HepG2 (cell line): ENCODE data around the gene PLCG2. TPM values are rescaled to one million over a fixed set of nuclear protein-coding genes. Genes with fewer than 3 reads are reported as not detected.

Source experiments
- ATAC-seq: fragments of 200-7000 bp; cut with Tn5 transposase; 3 replicates; pipeline ENCODE4 v1.9.1; 2020; ENCODE audit warnings: mild to moderate bottlenecking, moderate library complexity
- BruUV-seq: library from RNA; stranded (reverse); fragments of 400-500 nt; replicated peaks from 2 replicates; lab custom pipeline; 2021; lab: Mats Ljungman, UMichigan
- CTCF ChIA-PET: fragments of 300-600 bp; formaldehyde crosslinking; extraction: SDS; loops from one replicate; lab custom pipeline; 2021; ENCODE audit warnings: low total read pairs, inconsistent platforms, low intra/inter-chr PET ratio; lab: Yijun Ruan, JAX
- POLR2A ChIA-PET: fragments of 350-600 bp; sonication (Branson Sonifier 250); formaldehyde crosslinking; loops from one replicate; lab custom pipeline; 2020; ENCODE audit warnings: antibody characterized with exemption, inconsistent platforms; lab: Yijun Ruan, JAX
- DNase-seq: peaks from one replicate; pipeline ENCODE4 v3.0.0-alpha.2; 2015; ENCODE audit warnings: low spot score
- FAIRE-seq: peaks from 3 replicates; lab custom pipeline; 2011; peaks lifted over from hg19 to GRCh38; lab: Jason Lieb, UNC
- H2AFZ ChIP-seq: one replicate; pipeline ENCODE4 v1.6.1; 2011; ENCODE audit warnings: low read length, inconsistent platforms
- H3K27ac ChIP-seq: fragments of 300-600 bp; 3 replicates; pipeline ENCODE4 v1.8.0; 2011; ENCODE audit warnings: mixed run types, mild to moderate bottlenecking, mixed read lengths, low read length, inconsistent platforms; ENCODE audit not compliant: insufficient read depth; ENCODE audit errors: extremely low read length
- H3K27me3 ChIP-seq, 2 experiments: fragments of 200-600 bp in 1 of 2; 2 replicates in 1 of 2; 3 replicates in 1 of 2; pipeline versions ENCODE4 v1.6.0 to v1.8.0; 2011; ENCODE audit warnings: low read length in 2 of 2, mild to moderate bottlenecking in 2 of 2, moderate library complexity in 2 of 2, inconsistent platforms in 1 of 2; ENCODE audit not compliant: insufficient read depth in 2 of 2, control insufficient read depth in 1 of 2
- H3K36me3 ChIP-seq, 2 experiments: fragments of 200-600 bp in 1 of 2; replicated peaks in 1 of 2; 2 replicates in 1 of 2; 3 replicates in 1 of 2; pipeline versions ENCODE4 v1.5.1 to v1.8.0; 2011; ENCODE audit warnings: low read length in 2 of 2, inconsistent platforms in 1 of 2; ENCODE audit not compliant: insufficient read depth in 2 of 2, control insufficient read depth in 1 of 2
- H3K4me1 ChIP-seq: 2 replicates; pipeline ENCODE4 v1.5.1; 2012; ENCODE audit warnings: low read length, inconsistent platforms; ENCODE audit not compliant: insufficient read depth
- H3K4me2 ChIP-seq: 2 replicates; pipeline ENCODE4 v1.6.0; 2011; ENCODE audit warnings: low read depth, low read length, inconsistent platforms
- H3K4me3 ChIP-seq, 3 experiments: fragments of 200-600 bp in 1 of 3; sonication (generic), shearing (Covaris generic) in 1 of 3; replicated peaks in 1 of 3; 2 replicates each; pipeline ENCODE4 v1.5.1; 2011 to 2016; ENCODE audit warnings: low read length in 3 of 3, inconsistent platforms in 2 of 3, low read depth in 2 of 3, mild to moderate bottlenecking in 2 of 3, control low read depth in 1 of 3, mixed read lengths in 1 of 3; ENCODE audit not compliant: insufficient read depth in 1 of 3
- H3K79me2 ChIP-seq: one replicate; pipeline ENCODE4 v1.6.1; 2011; ENCODE audit warnings: low read length, inconsistent platforms; ENCODE audit not compliant: insufficient read depth
- H3K9ac ChIP-seq: 2 replicates; pipeline ENCODE4 v1.6.0; 2011; ENCODE audit warnings: mild to moderate bottlenecking, low read depth, low read length, inconsistent platforms; ENCODE audit not compliant: insufficient read depth
- H3K9me3 ChIP-seq: 2 replicates; pipeline ENCODE4 v1.5.1; 2012; ENCODE audit warnings: mild to moderate bottlenecking, low read length
- H4K20me1 ChIP-seq: 2 replicates; pipeline ENCODE4 v1.6.0; 2011; ENCODE audit warnings: inconsistent platforms, mild to moderate bottlenecking, low read length, moderate library complexity; ENCODE audit not compliant: insufficient read depth
- CC2D1A ChIP-seq: sonication (generic); formaldehyde crosslinking; IDR thresholded peaks from 2 replicates; pipeline ENCODE4 v1.8.1; 2023; ENCODE audit warnings: mild to moderate bottlenecking, missing genetic modification reagents
- FOSL2 ChIP-seq: sonication (generic); formaldehyde crosslinking; IDR thresholded peaks from 2 replicates; pipeline ENCODE4 v1.4.0; 2020; ENCODE audit warnings: missing genetic modification reagents
- HDAC1 ChIP-seq: sonication (generic); formaldehyde crosslinking; IDR thresholded peaks from 2 replicates; pipeline ENCODE4 v1.5.1; 2020; ENCODE audit warnings: mild to moderate bottlenecking, missing genetic modification reagents
- NCOA2 ChIP-seq: sonication (generic); formaldehyde crosslinking; IDR thresholded peaks from 2 replicates; pipeline ENCODE4 v1.8.0; 2022; ENCODE audit warnings: inconsistent platforms
- ZBTB20 ChIP-seq: sonication (generic); formaldehyde crosslinking; IDR thresholded peaks from 2 replicates; pipeline ENCODE4 v1.8.1; 2023; ENCODE audit warnings: missing genetic modification reagents, low read depth, mild to moderate bottlenecking, borderline replicate concordance
- ZNF383 ChIP-seq: sonication (generic); formaldehyde crosslinking; IDR thresholded peaks from 2 replicates; pipeline ENCODE4 v1.4.0; 2020; ENCODE audit warnings: missing genetic modification reagents, mild to moderate bottlenecking, borderline replicate concordance
- WGBS: methylation state at CpG from one replicate; pipeline ENCODE4 v1.1.6; 2017; ENCODE audit warnings: low lambda C conversion rate; 5-methylcytosine and 5-hydroxymethylcytosine counted together
- in situ Hi-C: cut with HindIII; loops from 2 replicates; pipeline ENCODE4 v1.10.0; 2017; ENCODE audit warnings: low pct_unique_long_range_greater_than_20kb; ENCODE audit not compliant: extremely low pct_ligation_motif_present
- intact Hi-C: fragments of 100-400 bp; cut with micrococcal nuclease; formaldehyde crosslinking; loops from one replicate; pipeline ENCODE4 v1.10.0; 2022; ENCODE audit not compliant: unreplicated experiment
- polyA plus RNA-seq, 8 experiments: library from polyadenylated mRNA; depleted of rRNA in 3 of 8; stranded (reverse) in 7 of 8; unstranded in 1 of 8; fragments of >200 nt; fragmentation: Illumina TruSeq in 4 of 8; extraction: Trizol in 4 of 8; gene quantifications; 2 replicates each; pipeline versions ENCODE4 v1.2.1 to v1.2.3, GENCODE V29; 2011 to 2016; ENCODE audit warnings: low read depth in 4 of 8, missing spikeins in 1 of 8, mixed read lengths in 1 of 8; ENCODE audit not compliant: insufficient read depth in 1 of 8
- total RNA-seq, 5 experiments: library from RNA; depleted of rRNA; stranded (reverse); fragments of >200 nt; fragmentation: Illumina TruSeq; extraction: Trizol; gene quantifications; 2 replicates each; pipeline ENCODE4 v1.2.3, GENCODE V29; 2016; ENCODE audit warnings: low read depth in 1 of 5

The PLCG2 gene
- total and polyA plus RNA-seq, 2 of the 13 experiments (the other 11 are each of a cell fraction or from before 2014, with no cell fraction given), result 0.13 to 0.18 TPM

DNA sequence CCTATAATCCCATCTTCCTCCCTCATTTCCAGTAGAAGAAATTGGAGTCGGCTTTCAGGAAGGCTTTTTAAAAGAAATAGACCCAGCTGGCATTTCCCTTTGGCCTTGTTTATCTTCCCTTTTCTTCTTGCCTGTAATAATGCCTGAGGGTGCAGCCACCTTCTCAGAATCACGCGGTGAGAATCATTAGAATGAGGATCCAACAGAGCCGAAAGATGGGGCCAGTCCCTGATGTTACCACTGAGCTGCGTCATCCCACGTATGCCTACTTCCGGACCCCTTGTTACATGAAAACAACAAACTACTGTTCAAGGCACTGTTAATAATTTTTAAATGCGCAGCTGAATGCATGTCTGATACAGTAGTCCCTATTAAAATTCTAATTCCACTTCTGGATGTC lies 208.0 kb downstream of the PLCG2 start:
- H3K9ac ChIP-seq, result no peak overlapping the region
- TF ChIP-seq NCOA2 (CRISPR knock-in tag), result no peak
- no peak for TF ChIP-seq ZBTB20 (CRISPR knock-in tag)
- TF ChIP-seq ZNF383 (CRISPR knock-in tag), result no peak
- DNase-seq (no peak), ATAC-seq (no peak), FAIRE-seq (no peak)
- no peak overlapping the region for H3K4me3 ChIP-seq
- 33% methylated on average over 8 of the region's 8 CpGs for WGBS
- no peak overlapping the region for H2AFZ ChIP-seq
- intact Hi-C loops (no loop called here), in situ Hi-C loops (no loop called here)
- H3K27me3 ChIP-seq, result peaks cover 0 to 14% of the 10 kb centered on the region in 2 experiments; a peak in 3 of 5 replicates
- CTCF ChIA-PET, result no interaction called here
- no peak overlapping the region for H3K4me2 ChIP-seq
- BruUV-seq, result no TSS peak
- no peaks in the 10 kb centered on the region for H3K9me3 ChIP-seq
- H3K79me2 ChIP-seq, result no peaks in the 10 kb centered on the region
- no peaks in the 10 kb centered on the region for H3K36me3 ChIP-seq
- POLR2A ChIA-PET, result no interaction called here
- H3K4me1 ChIP-seq, result no peaks in the 10 kb centered on the region
- no peak overlapping the region for H3K27ac ChIP-seq
- H4K20me1 ChIP-seq, result no peaks in the 10 kb centered on the region

- H3K4me3 ChIP-seq, result no peak overlapping the region
- in situ Hi-C loops, result no loop called here
- H3K4me2 ChIP-seq, result no peak overlapping the region
Measured at GRCh38 chr16:81987706-81988105, 208.6 kb downstream of the PLCG2 start.

More at GRCh38 chr16:81987706-81988105, 208.6 kb downstream of the PLCG2 start:
- FAIRE-seq, result no peak
- DNase-seq, result no peak
- H3K9me3 ChIP-seq, result no peaks in the 10 kb centered on the region
- H4K20me1 ChIP-seq, result no peaks in the 10 kb centered on the region
- TF ChIP-seq FOSL2 (CRISPR knock-in tag) (0 out of 2 replicates have a peak, but pooled peaks have one; percentile 13), HDAC1 (CRISPR knock-in tag) (no peak), CC2D1A (CRISPR knock-in tag) (no peak)
- no peaks in the 10 kb centered on the region for H3K4me1 ChIP-seq
- H3K9ac ChIP-seq, result no peak overlapping the region
- WGBS, result 0% methylated on average over 5 of the region's 5 CpGs
- H3K27ac ChIP-seq, result no peak overlapping the region
- ChIA-PET CTCF (no interaction called here), POLR2A (no interaction called here)
- intact Hi-C loops, result no loop called here
- peaks cover 0 to 14% of the 10 kb centered on the region in 2 experiments; a peak in 3 of 5 replicates for H3K27me3 ChIP-seq
- no peaks in the 10 kb centered on the region for H3K79me2 ChIP-seq
- H2AFZ ChIP-seq, result no peak overlapping the region
- BruUV-seq, result no TSS peak
- no peaks in the 10 kb centered on the region for H3K36me3 ChIP-seq
- no peak for ATAC-seq
